SIG-M5 treated with dmso at 0.1 percent for 504 hours (cell line): Measurements from ENCODE around the gene RBM47.
A peak's percentile ranks its signal among the peaks of the same experiment; 100 is the strongest.
"Not testable (repeated sequence)": the region's sequence is repeated elsewhere in the genome, so short reads cannot be mapped to it uniquely, and the experiment has no call there.

Experiments
- DNase-seq: peaks from one replicate; lab custom pipeline; 2025; ENCODE audit not compliant: unreplicated experiment; lab: John Stamatoyannopoulos, UW

Gene RBM47

GRCh38 chr4:40629401-40630334 lies at the start of gene RBM47:
RBM47 (minus strand) TSS chr4:40629864; CDS start chr4:40438893, 190,971 bp downstream.
- peak; percentile 56 for DNase-seq

GRCh38 chr4:40678421-40678820 lies 48.8 kb upstream of the RBM47 start:
- no peak for DNase-seq

- DNase-seq = no peak
Observed at GRCh38 chr4:40675166-40675565, 45.5 kb upstream of the RBM47 start.

- peak; percentile 98 for DNase-seq
Observed at GRCh38 chr4:40672528-40673522, 43.2 kb upstream of the RBM47 start.

- DNase-seq = no peak
Observed at GRCh38 chr4:40669504-40669903, 39.8 kb upstream of the RBM47 start.

GRCh38 chr4:40665842-40666241 lies 36.2 kb upstream of the RBM47 start:
- DNase-seq = no peak

GRCh38 chr4:40662962-40663604 lies 33.4 kb upstream of the RBM47 start:
- DNase-seq = no peak

GRCh38 chr4:40661803-40662202 lies 32.1 kb upstream of the RBM47 start:
- no peak for DNase-seq

- DNase-seq = peak; percentile 78
Observed at GRCh38 chr4:40656201-40656863, 26.7 kb upstream of the RBM47 start.

- no peak for DNase-seq
Observed at GRCh38 chr4:40651280-40651679, 21.6 kb upstream of the RBM47 start.

- no peak for DNase-seq
Observed at GRCh38 chr4:40649321-40649720, 19.7 kb upstream of the RBM47 start.

GRCh38 chr4:40648742-40649281 lies 19.1 kb upstream of the RBM47 start:
- no peak for DNase-seq

GRCh38 chr4:40648131-40648530 lies 18.5 kb upstream of the RBM47 start:
- DNase-seq = no peak

GRCh38 chr4:40645586-40645985 lies 15.9 kb upstream of the RBM47 start:
- no peak for DNase-seq

GRCh38 chr4:40632080-40632479 lies 2.4 kb upstream of the RBM47 start:
- no peak for DNase-seq

- peak; percentile 72 for DNase-seq
Observed at GRCh38 chr4:40630335-40631021, 814 bp upstream of the RBM47 start.

- DNase-seq = no peak
Observed at GRCh38 chr4:40628888-40629287, 776 bp downstream of the RBM47 start.

- not testable (repeated sequence) for DNase-seq
Observed at GRCh38 chr4:40628407-40628806, 1.3 kb downstream of the RBM47 start.

- no peak for DNase-seq
Observed at GRCh38 chr4:40627540-40627939, 2.1 kb downstream of the RBM47 start.
